Measurements from ENCODE around the gene DHODH.

DNA sequence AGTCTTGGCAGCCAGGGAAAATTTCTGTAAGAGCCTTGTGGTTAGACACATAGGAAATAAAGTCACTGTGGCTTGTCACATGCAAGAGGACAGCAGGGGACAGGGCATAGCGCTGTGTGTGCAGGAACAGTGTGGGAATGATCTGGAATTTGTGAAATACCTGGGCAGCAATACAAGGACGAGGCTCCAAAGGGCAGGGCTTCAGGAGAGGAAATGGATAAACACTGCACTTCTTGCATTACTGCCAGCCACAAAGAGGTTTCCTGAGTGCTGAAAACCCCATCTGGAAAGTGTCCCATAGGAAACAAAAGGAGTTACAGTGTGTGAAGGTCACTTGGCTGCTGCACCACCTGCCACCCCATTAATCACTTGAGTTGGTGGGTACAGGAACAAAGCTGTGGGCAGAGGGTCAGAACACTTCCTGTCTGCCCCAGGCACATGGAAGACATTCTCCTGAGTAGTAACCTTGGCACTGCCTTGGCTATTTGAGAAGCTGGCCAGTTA, 33.7 kb downstream of the DHODH start:
- TF ChIP-seq, protein P1, sequence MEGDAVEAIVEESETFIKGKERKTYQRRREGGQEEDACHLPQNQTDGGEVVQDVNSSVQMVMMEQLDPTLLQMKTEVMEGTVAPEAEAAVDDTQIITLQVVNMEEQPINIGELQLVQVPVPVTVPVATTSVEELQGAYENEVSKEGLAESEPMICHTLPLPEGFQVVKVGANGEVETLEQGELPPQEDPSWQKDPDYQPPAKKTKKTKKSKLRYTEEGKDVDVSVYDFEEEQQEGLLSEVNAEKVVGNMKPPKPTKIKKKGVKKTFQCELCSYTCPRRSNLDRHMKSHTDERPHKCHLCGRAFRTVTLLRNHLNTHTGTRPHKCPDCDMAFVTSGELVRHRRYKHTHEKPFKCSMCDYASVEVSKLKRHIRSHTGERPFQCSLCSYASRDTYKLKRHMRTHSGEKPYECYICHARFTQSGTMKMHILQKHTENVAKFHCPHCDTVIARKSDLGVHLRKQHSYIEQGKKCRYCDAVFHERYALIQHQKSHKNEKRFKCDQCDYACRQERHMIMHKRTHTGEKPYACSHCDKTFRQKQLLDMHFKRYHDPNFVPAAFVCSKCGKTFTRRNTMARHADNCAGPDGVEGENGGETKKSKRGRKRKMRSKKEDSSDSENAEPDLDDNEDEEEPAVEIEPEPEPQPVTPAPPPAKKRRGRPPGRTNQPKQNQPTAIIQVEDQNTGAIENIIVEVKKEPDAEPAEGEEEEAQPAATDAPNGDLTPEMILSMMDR (IDR thresholded peaks at IDR 0.05): no peak
- no peak for TF ChIP-seq POLR2A (IDR thresholded peaks at IDR 0.05)

Data from thyroid gland (tissue), 4 donors.